ENCODE measurements around the gene VPS51.

- TF ChIP-seq, protein P1, sequence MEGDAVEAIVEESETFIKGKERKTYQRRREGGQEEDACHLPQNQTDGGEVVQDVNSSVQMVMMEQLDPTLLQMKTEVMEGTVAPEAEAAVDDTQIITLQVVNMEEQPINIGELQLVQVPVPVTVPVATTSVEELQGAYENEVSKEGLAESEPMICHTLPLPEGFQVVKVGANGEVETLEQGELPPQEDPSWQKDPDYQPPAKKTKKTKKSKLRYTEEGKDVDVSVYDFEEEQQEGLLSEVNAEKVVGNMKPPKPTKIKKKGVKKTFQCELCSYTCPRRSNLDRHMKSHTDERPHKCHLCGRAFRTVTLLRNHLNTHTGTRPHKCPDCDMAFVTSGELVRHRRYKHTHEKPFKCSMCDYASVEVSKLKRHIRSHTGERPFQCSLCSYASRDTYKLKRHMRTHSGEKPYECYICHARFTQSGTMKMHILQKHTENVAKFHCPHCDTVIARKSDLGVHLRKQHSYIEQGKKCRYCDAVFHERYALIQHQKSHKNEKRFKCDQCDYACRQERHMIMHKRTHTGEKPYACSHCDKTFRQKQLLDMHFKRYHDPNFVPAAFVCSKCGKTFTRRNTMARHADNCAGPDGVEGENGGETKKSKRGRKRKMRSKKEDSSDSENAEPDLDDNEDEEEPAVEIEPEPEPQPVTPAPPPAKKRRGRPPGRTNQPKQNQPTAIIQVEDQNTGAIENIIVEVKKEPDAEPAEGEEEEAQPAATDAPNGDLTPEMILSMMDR (IDR thresholded peaks at IDR 0.05): no peak
- TF ChIP-seq EP300 (IDR thresholded peaks at IDR 0.05): no peak
- TF ChIP-seq POLR2A (IDR thresholded peaks at IDR 0.05; ENCODE audit: low read depth): no peak
Measured at GRCh38 chr11:65109231-65110198, 13.5 kb downstream of the VPS51 start.

All from esophagus muscularis mucosa (tissue), 4 donors.